GM12878 (cell line): Measurements from ENCODE around the gene IMMP2L. TPM values are rescaled to one million over a fixed set of nuclear protein-coding genes. Genes with fewer than 3 reads are reported as not detected.

Experiments
- ATAC-seq: fragments of 200-7000 bp; cut with Tn5 transposase; 3 replicates; pipeline ENCODE4 v1.9.1; 2020; ENCODE audit warnings: mild to moderate bottlenecking, moderate library complexity
- BruUV-seq: library from RNA; stranded (reverse); fragments of 400-500 nt; replicated peaks from 2 replicates; lab custom pipeline; 2021; lab: Mats Ljungman, UMichigan
- CTCF ChIA-PET: fragments of 300-600 bp; sonication (Branson Sonifier 250); formaldehyde crosslinking; extraction: SDS; loops from one replicate; lab custom pipeline; 2021; ENCODE audit warnings: inconsistent platforms; lab: Yijun Ruan, JAX
- POLR2A ChIA-PET: fragments of 350-600 bp; formaldehyde crosslinking; extraction: SDS; loops from one replicate; lab custom pipeline; 2021; ENCODE audit warnings: inconsistent platforms; lab: Charles Lee
- RAD21 ChIA-PET: fragments of 300-600 bp; sonication (Branson Sonifier 250); formaldehyde crosslinking; loops from one replicate; lab custom pipeline; 2023; ENCODE audit warnings: antibody characterized with exemption; ENCODE audit not compliant: unreplicated experiment; lab: Charles Lee
- SMC1A ChIA-PET: fragments of 300-600 bp; sonication (Branson Sonifier 250); formaldehyde crosslinking; loops from one replicate; lab custom pipeline; 2023; ENCODE audit not compliant: unreplicated experiment, uncharacterized antibody; lab: Charles Lee
- DNase-seq: peaks from one replicate; pipeline ENCODE4 v3.0.0-alpha.2; 2011; ENCODE audit warnings: low read depth, low spot score
- FAIRE-seq: peaks from 3 replicates; lab custom pipeline; 2011; peaks lifted over from hg19 to GRCh38; lab: Jason Lieb, UNC
- H2AFZ ChIP-seq: 2 replicates; pipeline ENCODE4 v1.6.0; 2011; ENCODE audit warnings: low read depth, low read length, control low read depth; ENCODE audit not compliant: control insufficient read depth
- H3K27ac ChIP-seq: 2 replicates; pipeline ENCODE4 v1.5.1; 2011; ENCODE audit warnings: control low read depth; ENCODE audit not compliant: control insufficient read depth, insufficient read depth
- H3K27me3 ChIP-seq, 2 experiments: replicated peaks in 1 of 2; 2 replicates each; pipeline versions ENCODE4 v1.6.0 to v1.6.1; 2011; ENCODE audit warnings: low read length in 1 of 2; ENCODE audit not compliant: control insufficient read depth in 2 of 2, insufficient read depth in 2 of 2
- H3K36me3 ChIP-seq, 2 experiments: 2 replicates each; pipeline ENCODE4 v1.5.1; 2011; ENCODE audit warnings: low read length in 1 of 2; ENCODE audit not compliant: control insufficient read depth in 2 of 2, insufficient read depth in 2 of 2
- H3K4me1 ChIP-seq: 2 replicates; pipeline ENCODE4 v1.6.1; 2011; ENCODE audit warnings: mild to moderate bottlenecking, low read length, moderate library complexity, mixed read lengths; ENCODE audit not compliant: control insufficient read depth, insufficient read depth
- H3K4me2 ChIP-seq: 2 replicates; pipeline ENCODE4 v1.6.0; 2011; ENCODE audit warnings: control low read depth; ENCODE audit not compliant: control insufficient read depth, insufficient read depth
- H3K4me3 ChIP-seq: fragments of 200-600 bp; sonication (generic); 2 replicates; pipeline ENCODE4 v1.5.1; 2016
- H3K79me2 ChIP-seq: 2 replicates; pipeline ENCODE4 v1.6.0; 2011; ENCODE audit warnings: low read length; ENCODE audit not compliant: control insufficient read depth, insufficient read depth
- H3K9ac ChIP-seq: 2 replicates; pipeline ENCODE4 v1.8.0; 2011; ENCODE audit warnings: low read length, control low read depth, mixed read lengths; ENCODE audit not compliant: control insufficient read depth, insufficient read depth
- H3K9me3 ChIP-seq: replicated peaks from 3 replicates; pipeline ENCODE4 v1.5.1; 2011; ENCODE audit warnings: mild to moderate bottlenecking, low read length; ENCODE audit not compliant: control insufficient read depth, insufficient read depth
- H4K20me1 ChIP-seq: 2 replicates; pipeline ENCODE4 v1.6.0; 2011; ENCODE audit not compliant: control insufficient read depth, insufficient read depth
- BCL3 ChIP-seq: IDR thresholded peaks from 2 replicates; pipeline ENCODE4 v1.6.1; 2011; ENCODE audit warnings: borderline replicate concordance, low read depth, mild to moderate bottlenecking, moderate library complexity, low read length; ENCODE audit not compliant: insufficient read depth, poor library complexity, severe bottlenecking
- BRCA1 ChIP-seq: IDR thresholded peaks from 2 replicates; pipeline ENCODE4 v1.6.1; 2011; ENCODE audit warnings: low read depth, low read length, improper control_type of control experiment
- CHD4 ChIP-seq: fragments of 200-600 bp; sonication (generic); IDR thresholded peaks from 2 replicates; pipeline ENCODE4 v1.6.1; 2016; ENCODE audit warnings: mild to moderate bottlenecking
- EED ChIP-seq: sonication (generic); IDR thresholded peaks from 2 replicates; pipeline ENCODE4 v1.6.1; 2016; ENCODE audit warnings: antibody characterized with exemption, low read depth
- EGR1 ChIP-seq, 2 experiments: IDR thresholded peaks; 1 replicate in 1 of 2; 2 replicates in 1 of 2; pipeline ENCODE4 v1.6.1; 2011 to 2012; ENCODE audit warnings: low read depth in 2 of 2, low read length in 2 of 2, borderline replicate concordance in 1 of 2, mild to moderate bottlenecking in 1 of 2, moderate library complexity in 1 of 2
- ELK1 ChIP-seq: IDR thresholded peaks from 2 replicates; pipeline ENCODE4 v1.6.1; 2012; ENCODE audit warnings: low read depth, low read length, improper control_type of control experiment
- ESRRA ChIP-seq: IDR thresholded peaks from 2 replicates; pipeline ENCODE4 v1.6.1; 2012; ENCODE audit warnings: mild to moderate bottlenecking, low read length, improper control_type of control experiment
- JUND ChIP-seq: IDR thresholded peaks from 2 replicates; pipeline ENCODE4 v1.6.1; 2012; ENCODE audit warnings: low read depth, mild to moderate bottlenecking, low read length, improper control_type of control experiment, moderate library complexity
- MLLT1 ChIP-seq: fragments of 450-650 bp; IDR thresholded peaks from 2 replicates; pipeline ENCODE4 v1.6.1; 2016; ENCODE audit warnings: mild to moderate bottlenecking
- MXI1 ChIP-seq: fragments of 150-350 bp; IDR thresholded peaks from 2 replicates; pipeline ENCODE4 v1.6.1; 2011; ENCODE audit warnings: low read depth, mild to moderate bottlenecking, inconsistent platforms, low read length, improper control_type of control experiment
- NKRF ChIP-seq: fragments of 450-650 bp; conservative IDR thresholded peaks from 2 replicates; pipeline ENCODE4 v1.6.1; 2017; ENCODE audit warnings: mild to moderate bottlenecking, moderate library complexity
- NRF1 ChIP-seq: conservative IDR thresholded peaks from 2 replicates; pipeline ENCODE4 v1.6.1; 2011; ENCODE audit warnings: mild to moderate bottlenecking, low read depth, low read length, improper control_type of control experiment
- SKIL ChIP-seq: fragments of 450-650 bp; IDR thresholded peaks from 2 replicates; pipeline ENCODE4 v1.6.1; 2017; ENCODE audit warnings: mild to moderate bottlenecking, low read depth, inconsistent platforms; ENCODE audit not compliant: poor library complexity, severe bottlenecking
- SMARCA5 ChIP-seq: fragments of 450-650 bp; IDR thresholded peaks from 2 replicates; pipeline ENCODE4 v1.6.1; 2017; ENCODE audit warnings: mild to moderate bottlenecking
- TARDBP ChIP-seq: IDR thresholded peaks from 2 replicates; pipeline ENCODE4 v1.6.1; 2016; ENCODE audit warnings: borderline replicate concordance
- TCF12 ChIP-seq: IDR thresholded peaks from 2 replicates; pipeline ENCODE4 v1.6.1; 2011; ENCODE audit warnings: low read depth, mild to moderate bottlenecking, low read length
- TCF3 ChIP-seq: IDR thresholded peaks from 2 replicates; pipeline ENCODE4 v1.6.1; 2012; ENCODE audit warnings: low read depth, mild to moderate bottlenecking, low read length, borderline replicate concordance; ENCODE audit not compliant: insufficient read depth
- in situ Hi-C: fragments of 300-500 bp; cut with MboI; formaldehyde crosslinking; loops from 9 replicates; pipeline ENCODE4 v1.14.3; 2018; ENCODE audit warnings: mixed read lengths
- intact Hi-C: fragments of 100-400 bp; cut with micrococcal nuclease; formaldehyde crosslinking; loops from one replicate; pipeline ENCODE4 v1.14.2; 2022; ENCODE audit not compliant: unreplicated experiment
- polyA plus RNA-seq, 11 experiments: library from polyadenylated mRNA; depleted of rRNA in 4 of 11; unstranded in 6 of 11; stranded (reverse) in 5 of 11; fragments of >200 nt; fragmentation: Nextera tagmentation in 4 of 11; fragmentation: Illumina TruSeq in 1 of 11; extraction: Ambion mirVana in 4 of 11; extraction: Trizol in 1 of 11; gene quantifications; 1 replicate in 1 of 11; 2 replicates in 10 of 11; pipeline versions ENCODE4 v1.2.1 to v1.2.3, GENCODE V29; 2011 to 2016; ENCODE audit warnings: inconsistent platforms in 2 of 11, missing spikeins in 2 of 11, low read depth in 1 of 11
- total RNA-seq, 4 experiments: library from RNA; depleted of rRNA in 3 of 4; stranded (reverse); fragments of >200 nt in 3 of 4; fragmentation: Illumina TruSeq in 1 of 4; extraction: Trizol in 1 of 4; gene quantifications; 2 replicates each; pipeline versions ENCODE4 v1.2.1 to v1.2.3, GENCODE V29; 2013 to 2021

The IMMP2L gene
- total and polyA plus RNA-seq, 10 of the 15 experiments (the other 5 are each of a cell fraction or from before 2014, with no cell fraction given) = 12.6 to 46.3 (median 19.6) TPM

GRCh38 chr7:111146136-111146535, 416.2 kb downstream of the IMMP2L start:
- Histone ChIP-seq H3K9me3 (no peaks in the 10 kb centered on the region), H3K4me2 (no peak overlapping the region), H3K4me1 (no peaks in the 10 kb centered on the region), H3K9ac (no peak overlapping the region), H3K27me3 (no peaks in the 10 kb centered on the region), H3K36me3 (no peaks in the 10 kb centered on the region), H3K79me2 (no peaks in the 10 kb centered on the region), H3K4me3 (no peak overlapping the region), H2AFZ (no peak overlapping the region), H3K27ac (no peak overlapping the region), H4K20me1 (no peaks in the 10 kb centered on the region)
- ChIA-PET CTCF (no interaction called here), SMC1A (interaction anchor here (0.9 to 2.3 kb wide), 2 partner anchors 8 to 18 kb away, joined by 3 to 6 read pairs; no protein-coding TSS in a partner anchor), RAD21 (interaction anchor here (1.0 kb wide), 1 partner anchor 266 kb away, joined by 3 read pairs; no protein-coding TSS in a partner anchor), POLR2A (interaction anchor here (1.2 kb wide), 1 partner anchor 8 kb away, joined by 3 read pairs; no protein-coding TSS in a partner anchor)
- FAIRE-seq (no peak), ATAC-seq (no peak), DNase-seq (no peak)
- BruUV-seq = no TSS peak
- in situ Hi-C loops (no loop called here), intact Hi-C loops (no loop called here)
- TF ChIP-seq SKIL (no peak), JUND (no peak), NKRF (no peak), TCF12 (no peak), SMARCA5 (no peak), CHD4 (no peak), NRF1 (no peak), EGR1 (IDR thresholded peaks at IDR 0.05; ENCODE audit: borderline replicate concordance in 1 of 2, low read depth in 2 of 2, low read length in 2 of 2) (no peak), MLLT1 (no peak), ELK1 (no peak), MXI1 (no peak), TCF3 (no peak), TARDBP (no peak), BCL3 (no peak), ESRRA (no peak), EED (no peak), BRCA1 (no peak)
